ENCODE results near the gene SLC6A2. TPM values are rescaled to one million over a fixed set of nuclear protein-coding genes. Genes with fewer than 3 reads are reported as not detected.
"Not testable (repeated sequence)": the region's sequence is repeated elsewhere in the genome, so short reads cannot be mapped to it uniquely, and the experiment has no call there.

SLC6A2 gene
- total and polyA plus RNA-seq, 7 donors = 0.04 TPM; not detected in 6

GRCh38 chr16:55747785-55748184 lies 92.0 kb downstream of the SLC6A2 start:
- WGBS, 3 donors = 53 to 73% (median 69%) methylated on average over 4 of the region's 4 CpGs
- H3K9me3 ChIP-seq = no peaks in the 10 kb centered on the region
- H3K4me3 ChIP-seq = no peak overlapping the region
- ATAC-seq (no peak), DNase-seq (no peak)
- TF ChIP-seq, protein P1, sequence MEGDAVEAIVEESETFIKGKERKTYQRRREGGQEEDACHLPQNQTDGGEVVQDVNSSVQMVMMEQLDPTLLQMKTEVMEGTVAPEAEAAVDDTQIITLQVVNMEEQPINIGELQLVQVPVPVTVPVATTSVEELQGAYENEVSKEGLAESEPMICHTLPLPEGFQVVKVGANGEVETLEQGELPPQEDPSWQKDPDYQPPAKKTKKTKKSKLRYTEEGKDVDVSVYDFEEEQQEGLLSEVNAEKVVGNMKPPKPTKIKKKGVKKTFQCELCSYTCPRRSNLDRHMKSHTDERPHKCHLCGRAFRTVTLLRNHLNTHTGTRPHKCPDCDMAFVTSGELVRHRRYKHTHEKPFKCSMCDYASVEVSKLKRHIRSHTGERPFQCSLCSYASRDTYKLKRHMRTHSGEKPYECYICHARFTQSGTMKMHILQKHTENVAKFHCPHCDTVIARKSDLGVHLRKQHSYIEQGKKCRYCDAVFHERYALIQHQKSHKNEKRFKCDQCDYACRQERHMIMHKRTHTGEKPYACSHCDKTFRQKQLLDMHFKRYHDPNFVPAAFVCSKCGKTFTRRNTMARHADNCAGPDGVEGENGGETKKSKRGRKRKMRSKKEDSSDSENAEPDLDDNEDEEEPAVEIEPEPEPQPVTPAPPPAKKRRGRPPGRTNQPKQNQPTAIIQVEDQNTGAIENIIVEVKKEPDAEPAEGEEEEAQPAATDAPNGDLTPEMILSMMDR (IDR thresholded peaks at IDR 0.05) = no peak
- no peaks in the 10 kb centered on the region for H3K4me1 ChIP-seq
- peaks cover 2 to 5% (median 3%) of the 10 kb centered on the region in 3 donors for H3K27me3 ChIP-seq (ENCODE audit: insufficient read depth in 3 of 3, low read length in 2 of 3)
- H3K36me3 ChIP-seq (ENCODE audit: insufficient read depth in 1 of 2, low read depth in 1 of 2) = no peaks in the 10 kb centered on the region
- intact Hi-C loops (cut with DNase I) = no loop called here
- no peak overlapping the region for H3K27ac ChIP-seq

GRCh38 chr16:55752465-55753144 lies 96.8 kb downstream of the SLC6A2 start:
- H3K27me3 ChIP-seq (ENCODE audit: insufficient read depth in 3 of 3, low read length in 2 of 3); H3K9me3 ChIP-seq; H3K36me3 ChIP-seq (ENCODE audit: insufficient read depth in 1 of 2, low read depth in 1 of 2); H3K4me1 ChIP-seq; ATAC-seq; H3K4me3 ChIP-seq; H3K27ac ChIP-seq; intact Hi-C loops (cut with DNase I); DNase-seq: not testable (repeated sequence)
- WGBS, 3 donors = 59 to 68% (median 64%) methylated on average over 5 of the region's 5 CpGs

DNA sequence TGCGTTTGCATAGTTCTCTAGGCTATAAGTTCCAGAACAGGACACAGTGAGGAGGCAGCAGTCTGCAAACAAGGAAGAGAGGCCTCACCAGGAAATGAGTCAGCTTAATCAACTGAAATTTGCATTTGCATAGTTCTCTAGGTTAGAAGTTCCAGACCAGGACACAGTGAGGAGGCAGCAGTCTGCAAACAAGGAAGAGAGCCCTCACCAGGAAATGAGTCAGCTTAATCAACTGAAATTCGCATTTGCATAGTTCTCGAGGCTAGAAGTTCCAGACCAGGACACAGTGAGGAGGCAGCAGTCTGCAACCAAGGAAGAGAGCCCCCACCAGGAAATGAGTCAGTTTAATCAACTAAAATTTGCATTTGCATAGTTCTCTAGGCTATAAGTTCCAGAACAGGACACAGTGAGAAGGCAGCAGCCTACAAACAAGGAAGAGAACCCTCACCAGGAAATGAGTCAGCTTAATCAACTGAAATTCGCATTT lies 97.4 kb downstream of the SLC6A2 start:
- H3K27me3 ChIP-seq (ENCODE audit: insufficient read depth in 3 of 3, low read length in 2 of 3); H3K27ac ChIP-seq; H3K36me3 ChIP-seq (ENCODE audit: insufficient read depth in 1 of 2, low read depth in 1 of 2); H3K4me3 ChIP-seq; H3K9me3 ChIP-seq; intact Hi-C loops (cut with DNase I); H3K4me1 ChIP-seq; ATAC-seq; DNase-seq: not testable (repeated sequence)
- WGBS, 3 donors = 62 to 71% (median 63%) methylated on average over 4 of the region's 4 CpGs

Other genes with a start within 250 kb of the SLC6A2 start
- gene MMP2, start 176.8 kb upstream of the SLC6A2 start, total RNA-seq = 10 to 100 TPM; 21.7 to 60.9 (median 38.6) TPM
- gene MMP2, start 176.8 kb upstream of the SLC6A2 start, polyA plus RNA-seq = 10 to 100 TPM; 16.0 to 23.2 (median 16.1) TPM
- 1 to 10 TPM; 2.1 to 4.3 (median 2.9) TPM for gene LPCAT2, start 146.9 kb upstream of the SLC6A2 start, total RNA-seq
- 1 to 10 TPM; 1.0 to 1.6 (median 1.6) TPM for gene LPCAT2, start 146.9 kb upstream of the SLC6A2 start, polyA plus RNA-seq
- under 1 TPM in 1 of 4 donors, not detected in 3; 0.38 TPM for gene CAPNS2, start 89.3 kb upstream of the SLC6A2 start, total RNA-seq
- gene CAPNS2, start 89.3 kb upstream of the SLC6A2 start, polyA plus RNA-seq = under 1 TPM in 1 of 3 donors, not detected in 2; 0.04 TPM
- 1 to 10 TPM; 1.3 to 4.9 (median 2.9) TPM for gene CES1, start 177.1 kb downstream of the SLC6A2 start, total RNA-seq
- gene CES1, start 177.1 kb downstream of the SLC6A2 start, polyA plus RNA-seq = 1 to 10 TPM; 1.5 to 3.8 (median 3.4) TPM
- not detected for gene CES5A, start 219.4 kb downstream of the SLC6A2 start, total RNA-seq
- gene CES5A, start 219.4 kb downstream of the SLC6A2 start, polyA plus RNA-seq = under 1 TPM in 1 of 3 donors, not detected in 2; 0.03 TPM